Astrocyte (in vitro differentiated cells and primary cell): ENCODE results near the gene ARHGAP19. TPM values are rescaled to one million over a fixed set of nuclear protein-coding genes. Genes with fewer than 3 reads are reported as not detected.

Experiments used
- DNase-seq: peaks from one replicate; pipeline ENCODE4 v3.0.0-alpha.2; 2010; ENCODE audit warnings: low read depth
- FAIRE-seq: peaks from 2 replicates; lab custom pipeline; 2011; peaks lifted over from hg19 to GRCh38; lab: Jason Lieb, UNC
- H2AFZ ChIP-seq: 2 replicates; pipeline ENCODE4 v1.6.0; 2012; ENCODE audit warnings: low read depth, low read length, inconsistent platforms
- H3K27ac ChIP-seq: 2 replicates; pipeline ENCODE4 v1.5.1; 2011; ENCODE audit warnings: low read depth, low read length, inconsistent platforms
- H3K27me3 ChIP-seq: 2 replicates; pipeline ENCODE4 v1.6.0; 2011; ENCODE audit warnings: low read length, inconsistent platforms; ENCODE audit not compliant: insufficient read depth
- H3K36me3 ChIP-seq: 2 replicates; pipeline ENCODE4 v1.5.1; 2011; ENCODE audit warnings: low read length, inconsistent platforms; ENCODE audit not compliant: insufficient read depth
- H3K4me1 ChIP-seq: 2 replicates; pipeline ENCODE4 v1.5.1; 2011; ENCODE audit warnings: low read length, inconsistent platforms; ENCODE audit not compliant: insufficient read depth
- H3K4me2 ChIP-seq: 2 replicates; pipeline ENCODE4 v1.6.0; 2012; ENCODE audit warnings: low read length, inconsistent platforms
- H3K4me3 ChIP-seq: 2 replicates; pipeline ENCODE4 v1.5.1; 2011; ENCODE audit warnings: low read depth, mild to moderate bottlenecking, low read length, inconsistent platforms; ENCODE audit not compliant: insufficient read depth
- H3K79me2 ChIP-seq: 2 replicates; pipeline ENCODE4 v1.6.0; 2012; ENCODE audit warnings: mild to moderate bottlenecking, low read length, inconsistent platforms; ENCODE audit not compliant: insufficient read depth
- H3K9ac ChIP-seq: 2 replicates; pipeline ENCODE4 v1.6.0; 2012; ENCODE audit warnings: mild to moderate bottlenecking, low read length, inconsistent platforms
- H3K9me3 ChIP-seq: 2 replicates; pipeline ENCODE4 v1.5.1; 2012; ENCODE audit warnings: low read depth, mild to moderate bottlenecking, low read length, inconsistent platforms; ENCODE audit not compliant: insufficient read depth
- H4K20me1 ChIP-seq: 2 replicates; pipeline ENCODE4 v1.6.0; 2012; ENCODE audit warnings: low read length, inconsistent platforms; ENCODE audit not compliant: insufficient read depth
- H3K27ac Mint-ChIP-seq: one replicate; pipeline ENCODE4 v1.8.0; 2021; ENCODE audit warnings: mild to moderate bottlenecking, mixed read lengths; ENCODE audit not compliant: unreplicated experiment
- H3K27me3 Mint-ChIP-seq: one replicate; pipeline ENCODE4 v1.8.0; 2021; ENCODE audit warnings: low read depth, mixed read lengths; ENCODE audit not compliant: unreplicated experiment
- H3K36me3 Mint-ChIP-seq: one replicate; pipeline ENCODE4 v1.8.0; 2021; ENCODE audit warnings: low read depth, mixed read lengths; ENCODE audit not compliant: unreplicated experiment
- H3K4me1 Mint-ChIP-seq: one replicate; pipeline ENCODE4 v1.8.0; 2021; ENCODE audit warnings: low read depth, mixed read lengths; ENCODE audit not compliant: unreplicated experiment
- H3K4me3 Mint-ChIP-seq: one replicate; pipeline ENCODE4 v1.8.0; 2021; ENCODE audit warnings: mild to moderate bottlenecking, moderate library complexity, mixed read lengths; ENCODE audit not compliant: unreplicated experiment
- H3K9me3 Mint-ChIP-seq: one replicate; pipeline ENCODE4 v1.8.0; 2021; ENCODE audit warnings: mild to moderate bottlenecking, mixed read lengths; ENCODE audit not compliant: unreplicated experiment
- CTCF ChIP-seq: IDR thresholded peaks from 2 replicates; pipeline ENCODE4 v1.5.1; 2011; ENCODE audit warnings: low read depth, mild to moderate bottlenecking, inconsistent platforms, low read length, moderate library complexity; ENCODE audit not compliant: insufficient read depth
- EZH2 ChIP-seq: IDR thresholded peaks from 2 replicates; pipeline ENCODE4 v1.6.1; 2012; ENCODE audit warnings: mild to moderate bottlenecking, low read length, inconsistent platforms; ENCODE audit not compliant: insufficient read depth
- total RNA-seq: library from RNA; stranded (reverse); gene quantifications from 2 replicates; pipeline ENCODE4 v1.2.1, GENCODE V29; 2021

The ARHGAP19 gene
- total RNA-seq, 1 donor from 2014 or later: 9.0 TPM

GRCh38 chr10:97307866-97308780 is 15.7 kb upstream of the ARHGAP19 start:
- H3K4me3 Mint-ChIP-seq: no peak overlapping the region

GRCh38 chr10:97307441-97307840 is 15.0 kb upstream of the ARHGAP19 start:
- no peak overlapping the region for H3K27ac Mint-ChIP-seq
- TF ChIP-seq EZH2: no peak
- H3K4me1 Mint-ChIP-seq: no peaks in the 10 kb centered on the region
- Histone ChIP-seq H3K4me1 (no peaks in the 10 kb centered on the region), H3K27me3 (no peaks in the 10 kb centered on the region), H3K4me3 (no peak overlapping the region), H3K79me2 (no peaks in the 10 kb centered on the region), H3K9me3 (no peaks in the 10 kb centered on the region), H3K4me2 (no peak overlapping the region), H3K36me3 (no peaks in the 10 kb centered on the region), H3K9ac (no peak overlapping the region), H2AFZ (no peak overlapping the region), H3K27ac (no peak overlapping the region), H4K20me1 (no peaks in the 10 kb centered on the region)
- no peak overlapping the region for H3K4me3 Mint-ChIP-seq
- DNase-seq (no peak), FAIRE-seq (no peak)
- no peaks in the 10 kb centered on the region for H3K36me3 Mint-ChIP-seq
- H3K9me3 Mint-ChIP-seq: no peaks in the 10 kb centered on the region
- H3K27me3 Mint-ChIP-seq: peaks cover 3% of the 10 kb centered on the region

More at GRCh38 chr10:97307866-97308780, 15.7 kb upstream of the ARHGAP19 start:
- Histone ChIP-seq H2AFZ (no peak overlapping the region), H3K4me1 (no peaks in the 10 kb centered on the region), H3K4me2 (no peak overlapping the region), H3K27ac (no peak overlapping the region), H3K79me2 (no peaks in the 10 kb centered on the region), H4K20me1 (no peaks in the 10 kb centered on the region), H3K27me3 (no peaks in the 10 kb centered on the region), H3K9ac (no peak overlapping the region), H3K36me3 (no peaks in the 10 kb centered on the region), H3K4me3 (no peak overlapping the region), H3K9me3 (no peaks in the 10 kb centered on the region)
- H3K27me3 Mint-ChIP-seq: no peaks in the 10 kb centered on the region
- no peaks in the 10 kb centered on the region for H3K36me3 Mint-ChIP-seq
- H3K9me3 Mint-ChIP-seq: no peaks in the 10 kb centered on the region
- no peaks in the 10 kb centered on the region for H3K4me1 Mint-ChIP-seq
- no peak overlapping the region for H3K27ac Mint-ChIP-seq
- TF ChIP-seq CTCF (no peak), EZH2 (no peak)
- DNase-seq: no peak
- no peak for FAIRE-seq

- FAIRE-seq (no peak), DNase-seq (no peak)
- Histone ChIP-seq H3K4me1 (no peaks in the 10 kb centered on the region), H3K9ac (no peak overlapping the region), H3K4me2 (no peak overlapping the region), H2AFZ (no peak overlapping the region), H3K9me3 (no peaks in the 10 kb centered on the region), H3K79me2 (no peaks in the 10 kb centered on the region), H3K27me3 (no peaks in the 10 kb centered on the region), H3K36me3 (no peaks in the 10 kb centered on the region), H3K4me3 (no peak overlapping the region), H4K20me1 (no peaks in the 10 kb centered on the region), H3K27ac (no peak overlapping the region)
- Mint-ChIP-seq H3K27ac (no peak overlapping the region), H3K36me3 (no peaks in the 10 kb centered on the region), H3K27me3 (peaks cover 4% of the 10 kb centered on the region), H3K4me1 (peaks cover 8% of the 10 kb centered on the region), H3K4me3 (no peak overlapping the region), H3K9me3 (no peaks in the 10 kb centered on the region)
- no peak for TF ChIP-seq EZH2
- no peak for TF ChIP-seq CTCF
These were observed 9.8 kb upstream of the ARHGAP19 start for GRCh38 chr10:97302088-97302791.
